Effector memory CD4-positive, alpha-beta T cell (primary cell): ENCODE data around the gene LRCOL1.

Experiments
- DNase-seq, 3 donors: peaks; one replicate each; pipeline ENCODE4 v3.0.0-alpha.2; 2020
- H3K27ac ChIP-seq: 2 replicates; pipeline ENCODE4 v1.7.0; 2013; ENCODE audit warnings: mild to moderate bottlenecking, low read length, moderate library complexity; ENCODE audit not compliant: insufficient read depth, poor library complexity, severe bottlenecking
- H3K27me3 ChIP-seq: replicated peaks from 2 replicates; pipeline ENCODE4 v1.7.0; 2013; ENCODE audit warnings: mild to moderate bottlenecking, low read length; ENCODE audit not compliant: insufficient read depth, control insufficient read depth, poor library complexity, severe bottlenecking
- H3K36me3 ChIP-seq: 2 replicates; pipeline ENCODE4 v1.7.0; 2013; ENCODE audit warnings: mild to moderate bottlenecking, low read length, moderate library complexity; ENCODE audit not compliant: control insufficient read depth, insufficient read depth
- H3K4me1 ChIP-seq: 2 replicates; pipeline ENCODE4 v1.7.0; 2013; ENCODE audit warnings: low read length, mild to moderate bottlenecking; ENCODE audit not compliant: control insufficient read depth, insufficient read depth, poor library complexity, severe bottlenecking
- H3K4me3 ChIP-seq: 2 replicates; pipeline ENCODE4 v1.7.0; 2013; ENCODE audit warnings: low read length, low read depth, mild to moderate bottlenecking; ENCODE audit not compliant: insufficient read depth, poor library complexity, severe bottlenecking
- H3K9me3 ChIP-seq: 2 replicates; pipeline ENCODE4 v1.7.0; 2013; ENCODE audit warnings: mild to moderate bottlenecking, low read length, moderate library complexity; ENCODE audit not compliant: control insufficient read depth

The LRCOL1 gene

DNA sequence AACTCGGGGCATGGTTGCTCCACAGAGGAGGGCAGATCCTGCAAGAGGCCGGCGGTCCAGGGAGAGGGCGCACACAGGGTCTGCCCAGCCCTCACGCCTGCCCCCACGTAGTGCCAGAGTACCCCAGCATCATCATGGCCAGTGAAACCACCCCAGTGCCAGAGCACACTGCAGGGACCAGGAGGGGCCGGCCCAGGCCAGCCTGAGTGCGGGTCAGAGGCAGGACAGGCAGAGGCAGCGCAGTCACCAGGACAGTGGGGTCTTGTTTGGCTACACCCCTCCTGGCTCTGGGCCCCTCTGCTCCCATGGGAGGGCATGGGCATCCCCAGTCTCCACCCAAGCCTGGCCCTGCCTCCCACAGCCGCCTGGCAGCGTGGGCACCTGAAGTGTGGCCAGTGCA lies 34.7 kb downstream of the LRCOL1 start:
- no peak overlapping the region for H3K4me3 ChIP-seq
- H3K9me3 ChIP-seq: no peaks in the 10 kb centered on the region
- no peak overlapping the region for H3K27ac ChIP-seq
- peaks cover 33% of the 10 kb centered on the region for H3K36me3 ChIP-seq
- DNase-seq: no peak
- H3K4me1 ChIP-seq: no peaks in the 10 kb centered on the region
- no peaks in the 10 kb centered on the region for H3K27me3 ChIP-seq

DNA sequence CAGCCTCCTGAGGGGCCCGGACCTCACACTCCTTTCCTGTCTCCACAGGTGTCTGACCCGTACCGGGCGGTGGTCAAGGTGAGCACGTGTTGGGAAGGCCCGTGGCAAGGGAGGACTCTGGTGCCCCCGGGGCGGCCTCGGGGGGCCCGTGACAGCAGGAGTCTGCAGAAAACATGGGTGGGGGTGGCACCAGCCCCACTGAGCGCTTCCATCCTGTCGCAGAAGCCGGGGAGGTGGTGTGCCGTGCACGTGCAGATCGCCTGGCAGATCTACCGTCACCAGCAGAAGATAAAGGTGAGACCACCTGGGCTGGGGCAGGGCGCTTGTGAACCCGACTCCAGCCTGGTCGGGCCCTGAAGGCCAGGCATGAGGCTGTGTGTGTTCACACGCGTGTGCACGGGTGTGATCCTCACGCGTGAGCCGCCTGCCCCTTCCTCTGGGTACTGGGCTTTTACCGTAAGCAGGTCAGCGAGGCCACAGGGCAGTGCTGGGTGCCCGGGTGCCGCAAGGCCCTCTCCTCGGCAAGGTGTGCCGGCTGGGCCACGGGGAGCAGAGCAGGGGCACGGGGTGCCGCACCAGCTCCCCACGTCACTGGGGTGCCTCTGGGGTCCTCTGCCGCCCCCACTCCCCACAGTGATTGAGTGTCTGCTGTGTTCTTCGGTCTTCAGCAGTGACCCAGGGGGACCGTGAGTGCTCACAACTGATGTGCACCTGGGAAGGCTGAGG lies 35.9 kb downstream of the LRCOL1 start:
- Histone ChIP-seq H3K27me3 (no peaks in the 10 kb centered on the region), H3K4me1 (no peaks in the 10 kb centered on the region), H3K9me3 (no peaks in the 10 kb centered on the region), H3K36me3 (peaks cover 36% of the 10 kb centered on the region), H3K27ac (no peak overlapping the region), H3K4me3 (no peak overlapping the region)
- no peak for DNase-seq

DNA sequence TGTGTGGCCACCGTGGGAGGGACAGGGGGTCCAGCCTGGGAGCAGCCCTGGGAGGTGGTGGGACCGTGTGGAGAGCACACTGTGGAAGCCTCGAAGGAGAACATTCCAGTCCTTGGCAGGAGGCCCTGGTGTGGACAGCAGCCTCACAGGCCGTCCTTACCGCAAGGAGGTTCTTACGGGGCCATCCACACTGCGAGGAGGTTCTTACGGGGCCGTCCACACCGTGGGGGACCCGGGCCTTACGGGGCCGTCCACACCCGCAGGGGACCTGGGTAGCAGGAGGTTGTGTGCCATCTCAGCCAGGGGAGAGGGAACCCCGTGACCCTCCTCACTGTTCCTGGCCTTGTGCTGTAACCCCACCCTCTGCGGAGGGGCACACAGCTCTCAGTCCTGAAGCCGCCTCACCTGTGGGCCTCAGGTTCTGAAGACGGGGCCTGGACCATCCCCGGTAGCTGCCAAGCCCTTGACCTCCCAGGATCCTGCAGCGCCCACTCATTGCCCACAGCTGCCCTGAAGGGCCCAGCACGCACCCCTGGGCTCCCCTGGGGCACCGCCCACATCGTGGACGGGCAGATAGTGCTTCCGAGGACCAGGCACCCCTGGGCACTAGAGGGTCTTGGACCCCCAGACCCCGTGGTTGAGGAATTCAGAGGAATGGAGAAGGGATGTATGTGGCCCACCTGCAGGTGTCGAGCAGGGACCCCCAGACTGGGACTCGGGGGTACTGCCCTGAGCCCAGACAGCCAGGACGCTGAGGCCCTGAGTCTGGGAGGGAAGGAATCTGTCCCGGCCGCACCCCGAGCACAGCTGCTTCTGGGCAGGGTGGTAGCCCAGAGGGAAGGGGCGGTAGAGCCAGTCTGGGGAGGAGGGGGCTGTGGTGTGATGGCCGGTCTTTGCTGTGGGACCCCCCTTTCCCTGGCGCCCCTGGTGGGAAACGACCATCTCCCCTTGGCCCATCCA lies 37.3 kb downstream of the LRCOL1 start:
- DNase-seq: no peak
- peaks cover 34% of the 10 kb centered on the region for H3K36me3 ChIP-seq
- no peaks in the 10 kb centered on the region for H3K27me3 ChIP-seq
- no peaks in the 10 kb centered on the region for H3K4me1 ChIP-seq
- no peaks in the 10 kb centered on the region for H3K9me3 ChIP-seq
- no peak overlapping the region for H3K27ac ChIP-seq
- no peak overlapping the region for H3K4me3 ChIP-seq

DNA sequence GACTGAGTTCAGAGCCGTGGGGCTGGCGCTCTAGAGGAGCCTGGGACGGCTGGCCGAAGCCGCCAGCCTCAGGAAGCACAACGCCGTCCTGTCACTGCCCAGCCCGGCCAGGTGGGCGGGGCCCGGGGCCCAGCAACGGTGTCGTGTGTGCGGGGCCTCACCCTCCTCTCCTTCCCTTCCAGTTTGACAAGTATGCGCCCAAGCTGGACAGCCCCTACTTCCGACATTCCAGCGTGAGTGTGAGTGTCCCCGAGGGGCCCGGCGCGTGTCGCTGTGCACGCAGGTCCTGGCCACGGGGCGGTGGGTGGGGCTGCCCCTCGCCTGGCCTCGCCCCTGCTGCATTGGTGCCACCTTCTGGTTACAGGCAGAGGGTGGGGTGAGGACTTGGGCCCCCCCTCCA lies 38.3 kb downstream of the LRCOL1 start:
- peaks cover 24% of the 10 kb centered on the region for H3K36me3 ChIP-seq
- no peak overlapping the region for H3K4me3 ChIP-seq
- no peaks in the 10 kb centered on the region for H3K4me1 ChIP-seq
- no peaks in the 10 kb centered on the region for H3K27me3 ChIP-seq
- no peak overlapping the region for H3K27ac ChIP-seq
- H3K9me3 ChIP-seq: no peaks in the 10 kb centered on the region
- DNase-seq: no peak

DNA sequence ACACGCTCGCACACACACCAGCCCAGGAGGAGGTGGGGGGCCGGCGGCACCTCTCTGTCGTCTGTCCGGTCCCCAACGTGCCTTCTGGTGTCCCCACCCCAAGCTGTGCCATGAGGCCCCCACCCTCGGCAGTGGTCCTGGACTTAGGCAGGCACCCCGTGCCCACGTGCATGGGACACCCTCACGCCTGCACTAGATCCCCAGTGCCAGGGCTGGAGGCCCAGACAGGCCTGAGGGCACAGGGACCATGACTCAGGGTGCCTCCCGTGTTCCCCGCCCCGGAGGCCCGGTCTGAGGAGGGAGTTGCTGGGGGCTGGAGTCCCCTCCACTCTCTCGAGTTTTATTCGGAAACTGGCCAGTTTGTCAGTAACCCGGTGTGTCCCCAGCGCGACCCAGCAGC lies 38.8 kb downstream of the LRCOL1 start:
- Histone ChIP-seq H3K4me1 (no peaks in the 10 kb centered on the region), H3K9me3 (no peaks in the 10 kb centered on the region), H3K27me3 (no peaks in the 10 kb centered on the region), H3K36me3 (peaks cover 24% of the 10 kb centered on the region), H3K27ac (no peak overlapping the region), H3K4me3 (no peak overlapping the region)
- DNase-seq: no peak

DNA sequence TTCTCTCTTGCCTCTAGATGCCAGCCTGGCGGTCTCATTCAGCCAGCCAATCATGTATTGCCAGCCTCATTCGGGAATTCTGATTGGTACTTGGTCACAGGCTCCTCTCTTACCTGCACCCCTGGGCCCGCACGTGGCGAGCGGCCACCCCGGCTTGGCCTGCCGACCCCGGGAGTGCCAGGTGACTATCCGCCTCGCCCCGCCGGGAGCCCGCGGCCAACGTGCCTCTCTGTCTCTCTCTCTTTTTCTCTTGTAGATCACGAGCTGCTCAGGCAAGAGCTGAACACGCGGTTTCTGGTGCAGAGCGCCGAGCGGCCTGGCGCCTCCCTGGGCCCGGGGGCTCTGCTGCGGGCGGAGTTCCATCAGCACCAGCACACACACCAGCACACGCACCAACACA lies 39.3 kb downstream of the LRCOL1 start:
- peaks cover 23% of the 10 kb centered on the region for H3K36me3 ChIP-seq
- no peaks in the 10 kb centered on the region for H3K27me3 ChIP-seq
- H3K4me1 ChIP-seq: no peaks in the 10 kb centered on the region
- DNase-seq: no peak
- H3K4me3 ChIP-seq: no peak overlapping the region
- H3K9me3 ChIP-seq: no peaks in the 10 kb centered on the region
- no peak overlapping the region for H3K27ac ChIP-seq

DNA sequence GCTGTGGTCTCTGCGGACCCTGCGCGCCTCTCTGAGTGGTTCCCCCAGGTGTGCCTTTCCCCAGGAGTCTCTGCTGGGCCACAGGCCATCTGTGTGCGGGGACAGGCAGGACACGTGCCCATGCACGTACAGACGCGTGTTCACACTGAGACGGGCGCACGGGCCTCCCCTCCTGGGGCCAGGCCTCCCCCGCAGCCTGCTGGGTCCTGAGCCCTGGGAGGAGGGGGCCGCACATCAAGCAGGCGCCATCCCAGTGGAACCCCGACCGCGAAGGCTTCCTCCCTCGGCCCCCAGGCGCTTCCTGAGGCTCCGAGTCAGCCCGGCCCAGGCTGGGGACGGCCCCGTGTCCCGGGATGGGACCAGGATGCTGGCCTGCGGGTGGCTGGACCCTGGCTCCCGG lies 39.7 kb downstream of the LRCOL1 start:
- Histone ChIP-seq H3K27me3 (no peaks in the 10 kb centered on the region), H3K4me3 (no peak overlapping the region), H3K9me3 (no peaks in the 10 kb centered on the region), H3K36me3 (peaks cover 22% of the 10 kb centered on the region), H3K27ac (no peak overlapping the region), H3K4me1 (no peaks in the 10 kb centered on the region)
- DNase-seq: no peak

DNA sequence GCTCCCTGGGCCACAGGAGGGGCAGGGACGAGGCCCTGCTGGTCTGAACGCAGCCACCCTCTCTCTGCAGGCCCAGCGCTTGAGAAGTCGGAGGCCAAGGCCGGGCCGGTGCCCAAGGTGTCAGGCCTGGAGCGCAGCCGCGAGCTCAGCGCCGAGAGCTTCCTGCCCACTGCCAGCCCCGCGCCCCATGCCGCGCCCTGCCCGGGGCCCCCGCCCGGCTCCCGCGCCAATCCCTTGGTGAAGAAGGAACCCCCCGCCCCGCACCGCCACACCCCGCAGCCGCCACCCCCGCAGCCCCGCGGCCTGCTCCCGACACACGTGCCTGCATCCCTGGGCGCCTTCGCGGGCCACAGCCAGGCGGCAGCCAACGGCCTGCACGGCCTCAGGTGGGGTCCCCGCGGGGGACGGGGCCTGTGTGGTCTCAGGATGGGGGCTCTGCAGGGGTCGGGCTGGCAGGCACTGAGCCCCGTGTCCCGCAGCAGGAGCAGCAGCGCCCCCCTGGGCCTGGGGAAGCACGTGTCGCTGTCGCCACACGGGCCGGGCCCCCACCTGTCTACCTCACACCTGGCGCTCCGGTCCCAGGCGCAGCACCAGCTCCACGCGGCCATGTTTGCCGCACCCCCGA lies 40.4 kb downstream of the LRCOL1 start:
- no peak overlapping the region for H3K27ac ChIP-seq
- DNase-seq: no peak
- H3K4me1 ChIP-seq: no peaks in the 10 kb centered on the region
- no peak overlapping the region for H3K4me3 ChIP-seq
- H3K36me3 ChIP-seq: peaks cover 20% of the 10 kb centered on the region
- no peaks in the 10 kb centered on the region for H3K27me3 ChIP-seq
- no peaks in the 10 kb centered on the region for H3K9me3 ChIP-seq

DNA sequence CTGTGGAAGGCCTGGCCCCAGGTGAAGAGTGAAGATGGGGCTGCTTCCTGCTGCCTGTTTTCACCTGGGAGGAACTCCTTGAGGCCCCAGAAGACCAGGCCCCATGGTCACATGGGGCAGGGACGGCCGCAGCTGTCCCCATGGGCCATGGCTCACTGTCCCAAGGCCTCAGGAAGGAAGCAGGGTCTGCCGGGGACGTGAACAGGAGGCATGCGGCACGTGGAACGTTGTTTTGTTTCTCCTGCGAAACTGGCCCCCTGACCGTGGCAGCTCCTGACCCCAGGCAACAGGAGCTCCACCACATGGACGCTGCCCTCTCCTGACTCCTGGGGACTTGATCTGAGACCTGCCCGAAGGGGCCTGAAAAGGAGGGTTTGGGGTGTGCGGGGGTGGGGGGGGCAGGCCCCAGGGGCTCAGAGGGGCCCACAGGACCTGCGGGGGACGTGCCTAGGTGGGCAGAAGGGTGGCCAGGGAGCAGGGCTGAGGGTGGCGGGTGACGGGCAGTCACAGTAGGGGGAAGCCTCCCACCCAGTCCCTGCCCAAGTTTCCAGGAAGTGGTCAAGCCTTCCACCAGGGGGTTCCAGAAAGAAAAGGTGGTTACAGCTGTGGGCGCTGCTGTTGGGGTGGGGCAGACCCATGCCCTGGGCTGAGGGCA lies 41.4 kb downstream of the LRCOL1 start:
- Histone ChIP-seq H3K4me3 (no peak overlapping the region), H3K27me3 (no peaks in the 10 kb centered on the region), H3K4me1 (no peaks in the 10 kb centered on the region), H3K9me3 (no peaks in the 10 kb centered on the region), H3K27ac (no peak overlapping the region), H3K36me3 (peaks cover 12% of the 10 kb centered on the region)
- DNase-seq: no peak
